Upper lobe of left lung (tissue), 6 donors: Measurements from ENCODE around the gene INTU. TPM values are rescaled to one million over a fixed set of nuclear protein-coding genes. Genes with fewer than 3 reads are reported as not detected.

Experiments used
- ATAC-seq, 2 donors: fragments of 200-7000 bp; cut with Tn5 transposase; one replicate each; pipeline ENCODE4 v1.9.1; 2022; ENCODE audit warnings: mild to moderate bottlenecking in 2 of 2, moderate library complexity in 2 of 2; ENCODE audit not compliant: low FRiP score in 2 of 2
- DNase-seq, 2 donors: peaks; one replicate each; pipeline ENCODE4 v3.0.0-alpha.2; 2019 to 2020
- H3K27ac ChIP-seq, 4 donors: fragments of 200-600 bp; sonication (generic); one replicate each; pipeline ENCODE4 v1.5.1; 2016 to 2019
- H3K27me3 ChIP-seq, 4 donors: fragments of 200-600 bp; sonication (generic); one replicate each; pipeline ENCODE4 v1.5.1; 2017 to 2019
- H3K36me3 ChIP-seq, 4 donors: fragments of 200-600 bp; sonication (generic); one replicate each; pipeline ENCODE4 v1.5.1; 2016 to 2019
- H3K4me1 ChIP-seq, 4 donors: fragments of 200-600 bp; sonication (generic); one replicate each; pipeline ENCODE4 v1.5.1; 2018 to 2019
- H3K4me3 ChIP-seq, 4 donors: fragments of 200-600 bp; sonication (generic); one replicate each; pipeline ENCODE4 v1.5.1; 2017 to 2019; ENCODE audit warnings: mild to moderate bottlenecking in 2 of 4, moderate library complexity in 1 of 4
- H3K9me3 ChIP-seq, 4 donors: fragments of 200-600 bp; sonication (generic); one replicate each; pipeline ENCODE4 v1.5.1; 2018 to 2019
- EP300 ChIP-seq, 4 donors: sonication (generic); formaldehyde crosslinking; IDR thresholded peaks; one replicate each; pipeline ENCODE4 v1.5.1; 2017; ENCODE audit warnings: antibody characterized with exemption in 4 of 4, control low read depth in 2 of 4
- POLR2A ChIP-seq, 4 donors: fragments of 450-650 bp; IDR thresholded peaks; one replicate each; pipeline ENCODE4 v1.5.1; 2016 to 2017; ENCODE audit warnings: antibody characterized with exemption in 4 of 4, mild to moderate bottlenecking in 2 of 4
- POLR2AphosphoS5 ChIP-seq, 2 donors: sonication (generic); formaldehyde crosslinking; IDR thresholded peaks; one replicate each; pipeline ENCODE4 v1.5.1; 2017; ENCODE audit warnings: antibody characterized with exemption in 2 of 2
- WGBS, 2 donors: methylation state at CpG; one replicate each; pipeline ENCODE4 v1.1.5; 2017 to 2018; 5-methylcytosine and 5-hydroxymethylcytosine counted together
- total RNA-seq, 6 donors: library from RNA; depleted of rRNA in 4 of 6; stranded (reverse); fragments of >200 nt in 4 of 6; gene quantifications; one replicate each; pipeline versions ENCODE4 v1.1.0 to v1.2.1, GENCODE V29; 2016 to 2021
- TF ChIP-seq, protein P1 (sequence below), 6 experiments: fragments of 450-650 bp in 4 of 6; fragments of 200-600 bp in 2 of 6; sonication (generic) in 2 of 6; IDR thresholded peaks; one replicate each; pipeline ENCODE4 v1.5.1; 2016 to 2019; ENCODE audit warnings: antibody characterized with exemption in 6 of 6
- donor health status: DM: no; HTN: no; CAD: no; lungs with moderate emphysema.
- donor health status: DM: no; HTN: yes; CAD: no; lungs with severe emphysema.

INTU gene
- total RNA-seq, 6 donors from 2014 or later, result 5.1 to 16.8 (median 9.9) TPM

DNA sequence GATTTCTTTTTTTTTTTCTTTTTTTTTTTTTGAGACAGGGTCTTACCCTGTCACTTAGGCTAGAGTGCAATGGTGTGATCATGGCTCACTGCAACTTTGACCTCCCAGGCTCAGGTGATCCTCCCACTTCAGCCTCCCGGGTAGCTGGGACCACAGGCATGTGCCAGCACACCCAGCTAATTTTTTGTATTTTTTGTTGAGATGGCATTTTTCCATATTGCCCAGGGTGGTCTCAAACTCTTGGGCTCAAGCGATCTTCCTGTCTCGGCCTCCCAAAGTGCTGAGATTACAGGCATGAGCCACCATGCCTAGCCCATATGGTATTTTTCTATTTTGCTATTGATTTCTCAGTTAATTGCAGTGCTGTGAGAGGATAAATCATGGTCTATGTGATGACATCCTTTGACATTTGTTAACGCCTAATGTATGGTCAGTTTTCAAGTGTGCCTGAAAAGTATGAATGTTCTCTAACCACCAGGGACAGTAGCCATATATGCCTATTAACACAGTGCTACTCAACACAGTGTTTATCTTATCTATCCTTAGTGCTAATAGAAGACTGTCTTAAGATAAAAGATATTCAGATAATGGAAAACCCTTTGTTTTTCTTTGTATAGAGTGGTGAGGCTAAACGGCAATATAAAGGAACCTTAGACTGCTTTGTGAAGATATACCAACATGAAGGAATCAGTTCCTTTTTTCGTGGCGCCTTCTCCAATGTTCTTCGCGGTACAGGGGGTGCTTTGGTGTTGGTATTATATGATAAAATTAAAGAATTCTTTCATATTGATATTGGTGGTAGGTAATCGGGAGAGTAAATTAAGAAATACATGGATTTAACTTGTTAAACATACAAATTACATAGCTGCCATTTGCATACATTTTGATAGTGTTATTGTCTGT lies 140.3 kb downstream of the INTU start:
- no peak for DNase-seq
- Histone ChIP-seq H3K27ac (no peak overlapping the region), H3K9me3 (no peaks in the 10 kb centered on the region), H3K36me3 (no peaks in the 10 kb centered on the region), H3K4me1 (no peaks in the 10 kb centered on the region), H3K4me3 (no peak overlapping the region), H3K27me3 (no peaks in the 10 kb centered on the region)
- WGBS, 2 donors, result 87 to 90% methylated on average over 10 of the region's 10 CpGs
- TF ChIP-seq EP300 (IDR thresholded peaks at IDR 0.05) (no peak), POLR2AphosphoS5 (IDR thresholded peaks at IDR 0.05) (no peak), POLR2A (IDR thresholded peaks at IDR 0.05) (no peak)
- TF ChIP-seq, protein P1, sequence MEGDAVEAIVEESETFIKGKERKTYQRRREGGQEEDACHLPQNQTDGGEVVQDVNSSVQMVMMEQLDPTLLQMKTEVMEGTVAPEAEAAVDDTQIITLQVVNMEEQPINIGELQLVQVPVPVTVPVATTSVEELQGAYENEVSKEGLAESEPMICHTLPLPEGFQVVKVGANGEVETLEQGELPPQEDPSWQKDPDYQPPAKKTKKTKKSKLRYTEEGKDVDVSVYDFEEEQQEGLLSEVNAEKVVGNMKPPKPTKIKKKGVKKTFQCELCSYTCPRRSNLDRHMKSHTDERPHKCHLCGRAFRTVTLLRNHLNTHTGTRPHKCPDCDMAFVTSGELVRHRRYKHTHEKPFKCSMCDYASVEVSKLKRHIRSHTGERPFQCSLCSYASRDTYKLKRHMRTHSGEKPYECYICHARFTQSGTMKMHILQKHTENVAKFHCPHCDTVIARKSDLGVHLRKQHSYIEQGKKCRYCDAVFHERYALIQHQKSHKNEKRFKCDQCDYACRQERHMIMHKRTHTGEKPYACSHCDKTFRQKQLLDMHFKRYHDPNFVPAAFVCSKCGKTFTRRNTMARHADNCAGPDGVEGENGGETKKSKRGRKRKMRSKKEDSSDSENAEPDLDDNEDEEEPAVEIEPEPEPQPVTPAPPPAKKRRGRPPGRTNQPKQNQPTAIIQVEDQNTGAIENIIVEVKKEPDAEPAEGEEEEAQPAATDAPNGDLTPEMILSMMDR (IDR thresholded peaks at IDR 0.05), result no peak
- no peak for ATAC-seq

DNA sequence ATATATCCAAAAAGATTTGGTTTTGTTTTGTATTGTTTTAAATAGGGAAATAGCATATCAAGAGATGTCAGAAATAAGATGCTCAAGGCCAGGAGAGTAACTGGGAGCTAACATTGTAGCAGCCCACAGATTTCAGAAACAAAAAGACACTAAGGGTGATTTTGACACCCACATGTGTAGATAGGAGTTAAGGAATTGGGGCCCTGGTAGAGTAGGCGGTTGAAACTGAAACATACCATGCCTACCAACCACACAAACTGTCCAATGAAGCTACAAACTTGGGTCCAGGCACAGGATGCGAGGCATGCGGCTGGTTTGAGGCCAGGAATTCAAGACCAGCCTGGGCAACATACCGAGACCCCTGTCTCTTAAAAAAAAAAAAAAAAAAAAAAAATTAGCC lies 143.1 kb downstream of the INTU start:
- ATAC-seq, result no peak
- no peak for TF ChIP-seq POLR2A (IDR thresholded peaks at IDR 0.05)
- TF ChIP-seq EP300 (IDR thresholded peaks at IDR 0.05), result no peak
- TF ChIP-seq, protein P1 (IDR thresholded peaks at IDR 0.05), result no peak
- no peak for TF ChIP-seq POLR2AphosphoS5 (IDR thresholded peaks at IDR 0.05)
- H3K4me1 ChIP-seq, result no peaks in the 10 kb centered on the region
- H3K27me3 ChIP-seq, result no peaks in the 10 kb centered on the region
- no peaks in the 10 kb centered on the region for H3K9me3 ChIP-seq
- DNase-seq, result no peak
- WGBS, 2 donors, result 91 to 98% methylated on average over 4 of the region's 4 CpGs
- H3K4me3 ChIP-seq, result no peak overlapping the region
- H3K36me3 ChIP-seq, result no peaks in the 10 kb centered on the region
- H3K27ac ChIP-seq, result no peak overlapping the region

Other genes with a start within 250 kb of the INTU start
- gene SLC25A31, start 97.4 kb downstream of the INTU start, total RNA-seq, result not detected
- gene HSPA4L, start 149.4 kb downstream of the INTU start, total RNA-seq, result 1 to 10 TPM; 1.3 to 7.7 (median 2.5) TPM
- gene PLK4, start 247.9 kb downstream of the INTU start, total RNA-seq, result 1 to 10 TPM; 1.3 to 5.2 (median 2.0) TPM